Ishikawa (cell line): Measurements from ENCODE around the gene RELN.

ENCODE experiments used
- CEBPB ChIP-seq: IDR thresholded peaks from 2 replicates; pipeline ENCODE4 v1.6.1; 2012
- CREB1 ChIP-seq: IDR thresholded peaks from 2 replicates; pipeline ENCODE4 v1.6.1; 2012; ENCODE audit warnings: low read depth
- EGR1 ChIP-seq: IDR thresholded peaks from 2 replicates; pipeline ENCODE4 v1.6.1; 2012
- EP300 ChIP-seq: IDR thresholded peaks from 2 replicates; pipeline ENCODE4 v1.6.1; 2012; ENCODE audit warnings: borderline replicate concordance
- FOXM1 ChIP-seq: IDR thresholded peaks from 2 replicates; pipeline ENCODE4 v1.6.1; 2012; ENCODE audit warnings: low read depth, borderline replicate concordance
- MAX ChIP-seq: IDR thresholded peaks from 2 replicates; pipeline ENCODE4 v1.6.1; 2012
- NFIC ChIP-seq: IDR thresholded peaks from 2 replicates; pipeline ENCODE4 v1.6.1; 2012
- RAD21 ChIP-seq: IDR thresholded peaks from 2 replicates; pipeline ENCODE4 v1.6.1; 2012; ENCODE audit warnings: low read depth
- REST ChIP-seq: IDR thresholded peaks from 2 replicates; pipeline ENCODE4 v1.6.1; 2012; ENCODE audit warnings: low read depth, mild to moderate bottlenecking
- TAF1 ChIP-seq: IDR thresholded peaks from 2 replicates; pipeline ENCODE4 v1.6.1; 2012; ENCODE audit warnings: low read depth, mild to moderate bottlenecking
- TCF12 ChIP-seq: IDR thresholded peaks from 2 replicates; pipeline ENCODE4 v1.6.1; 2012; ENCODE audit warnings: low read depth
- TEAD4 ChIP-seq: IDR thresholded peaks from 2 replicates; pipeline ENCODE4 v1.6.1; 2012
- USF1 ChIP-seq: IDR thresholded peaks from 2 replicates; pipeline ENCODE4 v1.6.1; 2012
- YY1 ChIP-seq: IDR thresholded peaks from 2 replicates; pipeline ENCODE4 v1.6.1; 2012; ENCODE audit warnings: low read depth
- ZBTB7A ChIP-seq: IDR thresholded peaks from 2 replicates; pipeline ENCODE4 v1.6.1; 2012; ENCODE audit warnings: low read depth

RELN gene

GRCh38 chr7:103480771-103481170, 508.7 kb downstream of the RELN start:
- TF ChIP-seq EGR1, result no peak
- TF ChIP-seq ZBTB7A, result no peak
- no peak for TF ChIP-seq NFIC
- TF ChIP-seq TAF1, result no peak
- no peak for TF ChIP-seq YY1
- no peak for TF ChIP-seq EP300
- no peak for TF ChIP-seq FOXM1
- TF ChIP-seq CREB1, result no peak
- no peak for TF ChIP-seq TCF12
- no peak for TF ChIP-seq USF1
- no peak for TF ChIP-seq TEAD4
- TF ChIP-seq CEBPB, result no peak

GRCh38 chr7:103474956-103475355, 514.5 kb downstream of the RELN start:
- TF ChIP-seq MAX (no peak), TEAD4 (no peak), YY1 (no peak), CEBPB (no peak), CREB1 (no peak), ZBTB7A (no peak), RAD21 (no peak), REST (no peak), NFIC (no peak)

GRCh38 chr7:103469095-103469948, 520.1 kb downstream of the RELN start:
- TF ChIP-seq CREB1 (no peak), EGR1 (no peak), ZBTB7A (no peak), YY1 (no peak)

GRCh38 chr7:103466814-103467213, 522.6 kb downstream of the RELN start:
- TF ChIP-seq EGR1 (no peak), YY1 (no peak), REST (no peak), TEAD4 (no peak), RAD21 (no peak), CEBPB (no peak), NFIC (no peak), EP300 (no peak), ZBTB7A (no peak), CREB1 (no peak), TAF1 (no peak), USF1 (no peak)

GRCh38 chr7:103462358-103462757, 527.1 kb downstream of the RELN start:
- TF ChIP-seq TAF1 (no peak), ZBTB7A (no peak), EP300 (no peak), CREB1 (no peak), EGR1 (no peak)

GRCh38 chr7:103447073-103447960, 542.1 kb downstream of the RELN start:
- TF ChIP-seq YY1, result no peak
- TF ChIP-seq FOXM1, result no peak
- TF ChIP-seq RAD21, result peak; percentile 81
